HepG2 (cell line): ENCODE measurements around the gene RABGGTA. TPM values are rescaled to one million over a fixed set of nuclear protein-coding genes. Genes with fewer than 3 reads are reported as not detected.
A peak's percentile ranks its signal among the peaks of the same experiment; 100 is the strongest.

Experiments
- AGO1 ChIP-seq: fragments of 200-400 bp; formaldehyde crosslinking; IDR thresholded peaks from 2 replicates; pipeline ENCODE4 v1.6.1; 2017; ENCODE audit warnings: mild to moderate bottlenecking, low read depth, low read length, moderate library complexity; ENCODE audit not compliant: poor library complexity, severe bottlenecking
- ARHGAP35 ChIP-seq: sonication (generic); formaldehyde crosslinking; IDR thresholded peaks from 2 replicates; pipeline ENCODE4 v1.9.0; 2022; ENCODE audit warnings: mild to moderate bottlenecking, inconsistent platforms, moderate library complexity, missing genetic modification reagents, borderline replicate concordance
- ASH2L ChIP-seq: fragments of 300-600, 200-600 bp; sonication (generic); IDR thresholded peaks from 2 replicates; pipeline ENCODE4 v1.7.0; 2017; ENCODE audit warnings: low read depth, mild to moderate bottlenecking, moderate library complexity, mixed read lengths, low read length; ENCODE audit not compliant: insufficient read length
- CHD2 ChIP-seq: IDR thresholded peaks from 2 replicates; pipeline ENCODE4 v1.6.1; 2011; ENCODE audit warnings: low read depth, low read length, improper control_type of control experiment
- DNMT1 ChIP-seq: sonication (generic); formaldehyde crosslinking; IDR thresholded peaks from 2 replicates; pipeline ENCODE4 v1.5.1; 2020; ENCODE audit warnings: mild to moderate bottlenecking, missing genetic modification reagents
- EEA1 ChIP-seq: sonication (generic); formaldehyde crosslinking; IDR thresholded peaks from 2 replicates; pipeline ENCODE4 v1.5.1; 2020; ENCODE audit warnings: mild to moderate bottlenecking, missing genetic modification reagents, borderline replicate concordance
- FOXA1 ChIP-seq, 2 experiments: fragments of 450-650 bp in 1 of 2; sonication (generic) in 1 of 2; formaldehyde crosslinking in 1 of 2; IDR thresholded peaks; 2 replicates each; pipeline versions ENCODE4 v1.4.0 to v1.6.1; 2016 to 2020; ENCODE audit warnings: missing genetic modification reagents in 1 of 2
- MXD4 ChIP-seq: IDR thresholded peaks from 2 replicates; pipeline ENCODE4 v1.6.1; 2016; ENCODE audit warnings: mild to moderate bottlenecking, missing biosample characterization, missing genetic modification reagents
- SALL1 ChIP-seq: sonication (generic); formaldehyde crosslinking; IDR thresholded peaks from 2 replicates; pipeline ENCODE4 v1.8.0; 2022; ENCODE audit warnings: mild to moderate bottlenecking, missing genetic modification reagents
- ZBTB7B ChIP-seq: sonication (generic); formaldehyde crosslinking; IDR thresholded peaks from 2 replicates; pipeline ENCODE4 v1.4.0; 2020; ENCODE audit warnings: missing genetic modification reagents
- ZNF230 ChIP-seq: sonication (generic); formaldehyde crosslinking; IDR thresholded peaks from 2 replicates; pipeline ENCODE4 v1.4.0; 2020; ENCODE audit warnings: mild to moderate bottlenecking, missing genetic modification reagents
- ZNF260 ChIP-seq: sonication (generic); formaldehyde crosslinking; IDR thresholded peaks from 2 replicates; pipeline ENCODE4 v1.4.0; 2020; ENCODE audit warnings: missing genetic modification reagents, low read depth, mild to moderate bottlenecking, borderline replicate concordance
- ZNF432 ChIP-seq: sonication (generic); formaldehyde crosslinking; IDR thresholded peaks from 2 replicates; pipeline ENCODE4 v1.5.0; 2020; ENCODE audit warnings: missing genetic modification reagents, mild to moderate bottlenecking, borderline replicate concordance
- ZNF598 ChIP-seq: sonication (generic); formaldehyde crosslinking; IDR thresholded peaks from 2 replicates; pipeline ENCODE4 v1.5.1; 2020; ENCODE audit warnings: mild to moderate bottlenecking, missing genetic modification reagents, borderline replicate concordance
- polyA plus RNA-seq, 8 experiments: library from polyadenylated mRNA; depleted of rRNA in 3 of 8; stranded (reverse) in 7 of 8; unstranded in 1 of 8; fragments of >200 nt; fragmentation: Illumina TruSeq in 4 of 8; extraction: Trizol in 4 of 8; gene quantifications; 2 replicates each; pipeline versions ENCODE4 v1.2.1 to v1.2.3, GENCODE V29; 2011 to 2016; ENCODE audit warnings: low read depth in 4 of 8, missing spikeins in 1 of 8, mixed read lengths in 1 of 8; ENCODE audit not compliant: insufficient read depth in 1 of 8
- total RNA-seq, 5 experiments: library from RNA; depleted of rRNA; stranded (reverse); fragments of >200 nt; fragmentation: Illumina TruSeq; extraction: Trizol; gene quantifications; 2 replicates each; pipeline ENCODE4 v1.2.3, GENCODE V29; 2016; ENCODE audit warnings: low read depth in 1 of 5
- TF ChIP-seq, protein P1 (sequence below): sonication (generic); formaldehyde crosslinking; IDR thresholded peaks from 2 replicates; pipeline ENCODE4 v1.8.1; 2023; ENCODE audit warnings: mild to moderate bottlenecking, inconsistent platforms, moderate library complexity, missing genetic modification reagents, borderline replicate concordance
- TF ChIP-seq, protein P2 (sequence below): sonication (generic); formaldehyde crosslinking; IDR thresholded peaks from 2 replicates; pipeline ENCODE4 v1.4.0; 2020; ENCODE audit warnings: missing genetic modification reagents, mild to moderate bottlenecking, borderline replicate concordance
- TF ChIP-seq, protein P3 (sequence below): IDR thresholded peaks from 2 replicates; pipeline ENCODE4 v1.6.1; 2016

The RABGGTA gene
- total and polyA plus RNA-seq, 2 of the 13 experiments (the other 11 are each of a cell fraction or from before 2014, with no cell fraction given), result 57.9 to 90.8 TPM

DNA sequence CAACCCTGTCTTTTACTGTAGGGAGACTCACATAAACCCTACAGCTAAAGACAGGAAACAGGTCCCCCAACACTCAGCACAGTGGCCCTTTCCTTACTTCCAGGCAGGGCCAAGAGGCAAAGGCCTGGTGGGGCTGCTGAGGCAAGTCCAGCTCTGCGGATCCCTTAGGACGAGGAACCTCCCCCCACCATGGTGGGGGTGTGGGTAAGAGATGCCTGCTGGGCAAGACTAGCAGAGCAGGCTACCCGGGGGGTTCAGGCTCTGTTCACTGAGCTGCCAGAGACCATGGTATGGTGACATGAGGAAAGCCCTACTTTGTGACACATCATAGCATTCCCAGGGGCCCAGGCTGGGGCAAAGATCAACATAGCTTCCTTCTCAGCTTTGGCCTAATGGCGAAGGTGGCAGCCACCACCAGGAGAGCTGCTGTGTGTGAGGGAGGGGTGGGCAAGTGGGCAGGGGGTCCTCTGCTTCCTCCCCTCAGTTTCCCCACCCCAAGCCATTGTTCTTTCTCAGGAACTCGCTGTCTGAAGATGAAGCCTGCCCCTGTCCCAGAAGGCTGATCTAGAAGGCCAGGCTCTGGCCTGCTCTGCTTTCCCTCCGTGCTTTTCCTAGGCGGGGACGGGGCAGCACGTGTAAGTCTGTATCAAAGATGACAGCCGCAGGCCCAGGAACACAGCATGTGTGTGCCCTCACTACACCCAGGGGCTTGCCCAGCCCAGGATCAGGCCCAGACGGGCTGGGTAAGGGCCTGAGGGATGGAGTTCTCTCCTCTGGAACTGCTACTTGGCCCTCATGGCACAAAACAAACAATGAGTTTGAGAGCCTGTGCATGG is 18.9 kb downstream of the RABGGTA start (continued):
- TF ChIP-seq ZNF432 (CRISPR knock-in tag), result no peak
- TF ChIP-seq, protein P1, sequence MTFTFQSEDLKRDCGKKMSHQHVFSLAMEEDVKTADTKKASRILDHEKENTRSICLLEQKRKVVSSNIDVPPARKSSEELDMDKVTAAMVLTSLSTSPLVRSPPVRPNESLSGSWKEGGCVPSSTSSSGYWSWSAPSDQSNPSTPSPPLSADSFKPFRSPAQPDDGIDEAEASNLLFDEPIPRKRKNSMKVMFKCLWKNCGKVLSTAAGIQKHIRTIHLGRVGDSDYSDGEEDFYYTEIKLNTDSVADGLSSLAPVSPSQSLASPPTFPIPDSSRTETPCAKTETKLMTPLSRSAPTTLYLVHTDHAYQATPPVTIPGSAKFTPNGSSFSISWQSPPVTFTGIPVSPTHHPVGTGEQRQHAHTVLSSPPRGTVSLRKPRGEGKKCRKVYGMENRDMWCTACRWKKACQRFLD (CRISPR knock-in tag), result 0 out of 2 replicates have a peak, but pooled peaks have one; percentile 67
- no peak for TF ChIP-seq FOXA1 (IDR thresholded peaks at IDR 0.05)
- peak; percentile 91 for TF ChIP-seq FOXA1 (CRISPR knock-in tag; IDR thresholded peaks at IDR 0.05)
- TF ChIP-seq ASH2L, result peak; percentile 84
- TF ChIP-seq, protein P2, sequence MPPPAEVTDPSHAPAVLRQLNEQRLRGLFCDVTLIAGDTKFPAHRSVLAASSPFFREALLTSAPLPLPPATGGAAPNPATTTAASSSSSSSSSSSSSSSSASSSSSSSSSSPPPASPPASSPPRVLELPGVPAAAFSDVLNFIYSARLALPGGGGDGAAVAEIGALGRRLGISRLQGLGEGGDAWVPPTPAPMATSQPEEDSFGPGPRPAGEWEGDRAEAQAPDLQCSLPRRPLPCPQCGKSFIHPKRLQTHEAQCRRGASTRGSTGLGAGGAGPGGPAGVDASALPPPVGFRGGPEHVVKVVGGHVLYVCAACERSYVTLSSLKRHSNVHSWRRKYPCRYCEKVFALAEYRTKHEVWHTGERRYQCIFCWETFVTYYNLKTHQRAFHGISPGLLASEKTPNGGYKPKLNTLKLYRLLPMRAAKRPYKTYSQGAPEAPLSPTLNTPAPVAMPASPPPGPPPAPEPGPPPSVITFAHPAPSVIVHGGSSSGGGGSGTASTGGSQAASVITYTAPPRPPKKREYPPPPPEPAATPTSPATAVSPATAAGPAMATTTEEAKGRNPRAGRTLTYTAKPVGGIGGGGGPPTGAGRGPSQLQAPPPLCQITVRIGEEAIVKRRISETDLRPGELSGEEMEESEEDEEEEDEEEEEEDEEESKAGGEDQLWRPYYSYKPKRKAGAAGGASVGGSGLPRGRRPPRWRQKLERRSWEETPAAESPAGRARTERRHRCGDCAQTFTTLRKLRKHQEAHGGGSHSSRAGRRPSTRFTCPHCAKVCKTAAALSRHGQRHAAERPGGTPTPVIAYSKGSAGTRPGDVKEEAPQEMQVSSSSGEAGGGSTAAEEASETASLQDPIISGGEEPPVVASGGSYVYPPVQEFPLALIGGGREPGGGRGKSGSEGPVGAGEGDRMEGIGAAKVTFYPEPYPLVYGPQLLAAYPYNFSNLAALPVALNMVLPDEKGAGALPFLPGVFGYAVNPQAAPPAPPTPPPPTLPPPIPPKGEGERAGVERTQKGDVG (CRISPR knock-in tag), result peak; percentile 96
- TF ChIP-seq EEA1 (CRISPR knock-in tag), result peak; percentile 50; the same call in 1 of the 2 replicates
- TF ChIP-seq ZNF260, result 0 out of 2 replicates have a peak, but pooled peaks have one; percentile 37
- TF ChIP-seq ZNF230, result 0 out of 2 replicates have a peak, but pooled peaks have one; percentile 51
- TF ChIP-seq DNMT1 (CRISPR knock-in tag), result peak; percentile 93
- TF ChIP-seq ZBTB7B, result peak; percentile 40; the same call in 1 of the 2 replicates
- TF ChIP-seq SALL1 (CRISPR knock-in tag), result peak; percentile 74
- 0 out of 2 replicates have a peak, but pooled peaks have one; percentile 19 for TF ChIP-seq CHD2
- peak; percentile 26 for TF ChIP-seq AGO1
- TF ChIP-seq, protein P3, sequence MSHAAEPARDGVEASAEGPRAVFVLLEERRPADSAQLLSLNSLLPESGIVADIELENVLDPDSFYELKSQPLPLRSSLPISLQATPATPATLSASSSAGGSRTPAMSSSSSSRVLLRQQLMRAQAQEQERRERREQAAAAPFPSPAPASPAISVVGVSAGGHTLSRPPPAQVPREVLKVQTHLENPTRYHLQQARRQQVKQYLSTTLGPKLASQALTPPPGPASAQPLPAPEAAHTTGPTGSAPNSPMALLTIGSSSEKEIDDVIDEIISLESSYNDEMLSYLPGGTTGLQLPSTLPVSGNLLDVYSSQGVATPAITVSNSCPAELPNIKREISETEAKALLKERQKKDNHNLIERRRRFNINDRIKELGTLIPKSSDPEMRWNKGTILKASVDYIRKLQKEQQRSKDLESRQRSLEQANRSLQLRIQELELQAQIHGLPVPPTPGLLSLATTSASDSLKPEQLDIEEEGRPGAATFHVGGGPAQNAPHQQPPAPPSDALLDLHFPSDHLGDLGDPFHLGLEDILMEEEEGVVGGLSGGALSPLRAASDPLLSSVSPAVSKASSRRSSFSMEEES (CRISPR knock-in tag), result peak; percentile 80
- peak; percentile 78; the same call in 1 of the 2 replicates for TF ChIP-seq ARHGAP35 (CRISPR knock-in tag)
- peak; percentile 70; the same call in 1 of the 2 replicates for TF ChIP-seq ZNF598 (CRISPR knock-in tag)
- 0 out of 2 replicates have a peak, but pooled peaks have one; percentile 43 for TF ChIP-seq MXD4 (CRISPR knock-in tag)
